H1 (cell line): Measurements from ENCODE around the gene OSBPL2. TPM values are rescaled to one million over a fixed set of nuclear protein-coding genes. Genes with fewer than 3 reads are reported as not detected.

Experiments used
- GABPA ChIP-seq: IDR thresholded peaks from 2 replicates; pipeline ENCODE4 v1.6.1; 2011; ENCODE audit warnings: mild to moderate bottlenecking, low read length, moderate library complexity, borderline replicate concordance; ENCODE audit not compliant: insufficient read depth
- SIX5 ChIP-seq: IDR thresholded peaks from 2 replicates; pipeline ENCODE4 v1.6.1; 2011; ENCODE audit warnings: mild to moderate bottlenecking, low read depth, low read length
- SRF ChIP-seq: IDR thresholded peaks from 2 replicates; pipeline ENCODE4 v1.6.1; 2011; ENCODE audit warnings: mild to moderate bottlenecking, low read depth, low read length, moderate library complexity
- TCF12 ChIP-seq: IDR thresholded peaks from 2 replicates; pipeline ENCODE4 v1.6.1; 2011; ENCODE audit warnings: low read depth, mild to moderate bottlenecking, low read length
- TEAD4 ChIP-seq: IDR thresholded peaks from 2 replicates; pipeline ENCODE4 v1.6.1; 2012; ENCODE audit warnings: low read depth, low read length, inconsistent platforms, mixed read lengths
- polyA plus RNA-seq, 7 experiments: library from polyadenylated mRNA; depleted of rRNA in 3 of 7; stranded (reverse) in 5 of 7; unstranded in 2 of 7; fragments of >200 nt in 5 of 7; fragments of 200-250 nt in 2 of 7; gene quantifications; 1 replicate in 5 of 7; 2 replicates in 1 of 7; 4 replicates in 1 of 7; pipeline versions ENCODE4 v1.2.1 to v1.2.3, GENCODE V29; 2011 to 2013; ENCODE audit warnings: missing spikeins in 2 of 7, mixed read lengths in 2 of 7
- total RNA-seq: library from RNA; stranded (reverse); fragmentation: NEBNext Ultra II Directional; extraction: Animal tissue kit (Norgen Biotek cat#: 25700); gene quantifications from 2 replicates; pipeline ENCODE4 v1.2.1, GENCODE V29; 2021
- TF ChIP-seq, protein P1 (sequence below): fragments of 300-600 bp; sonication (generic); IDR thresholded peaks from 2 replicates; pipeline ENCODE4 v1.7.1; 2012; ENCODE audit warnings: low read length, moderate library complexity, mild to moderate bottlenecking, inconsistent platforms; ENCODE audit not compliant: insufficient replicate concordance
- TF ChIP-seq, protein P2 (sequence below): IDR thresholded peaks from 2 replicates; pipeline ENCODE4 v1.6.1; 2011; ENCODE audit warnings: low read depth, mild to moderate bottlenecking, low read length; ENCODE audit not compliant: insufficient read depth

The OSBPL2 gene
- total and polyA plus RNA-seq, 2 of the 8 experiments (the other 6 are each of a cell fraction or from before 2014, with no cell fraction given): 11.7 to 42.4 TPM

DNA sequence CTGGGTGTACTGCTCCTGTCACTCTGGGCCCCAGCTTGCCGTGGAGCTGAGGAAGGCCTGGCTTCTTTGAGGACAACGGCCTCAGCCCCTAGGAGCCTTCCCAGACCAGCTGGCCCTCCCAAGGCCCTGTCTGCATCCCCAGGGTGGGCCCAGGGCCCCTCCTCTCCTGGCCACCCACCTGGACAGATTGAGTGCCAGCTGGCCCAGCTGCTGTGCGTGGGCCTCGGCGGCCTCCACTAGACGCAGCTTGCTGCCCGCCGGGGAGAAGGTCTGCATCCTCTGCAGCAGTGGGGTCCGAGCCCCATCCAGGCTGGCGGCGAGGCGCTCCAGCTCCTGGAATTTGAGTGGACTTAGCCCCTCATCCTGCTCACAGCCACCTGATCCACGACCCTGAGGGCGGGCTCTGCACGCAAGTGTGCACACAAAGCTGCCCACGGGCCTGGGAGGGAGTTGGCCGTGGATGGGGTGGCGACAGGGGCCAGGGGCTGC is 78.9 kb downstream of the OSBPL2 start (continued):
- TF ChIP-seq, protein P1, sequence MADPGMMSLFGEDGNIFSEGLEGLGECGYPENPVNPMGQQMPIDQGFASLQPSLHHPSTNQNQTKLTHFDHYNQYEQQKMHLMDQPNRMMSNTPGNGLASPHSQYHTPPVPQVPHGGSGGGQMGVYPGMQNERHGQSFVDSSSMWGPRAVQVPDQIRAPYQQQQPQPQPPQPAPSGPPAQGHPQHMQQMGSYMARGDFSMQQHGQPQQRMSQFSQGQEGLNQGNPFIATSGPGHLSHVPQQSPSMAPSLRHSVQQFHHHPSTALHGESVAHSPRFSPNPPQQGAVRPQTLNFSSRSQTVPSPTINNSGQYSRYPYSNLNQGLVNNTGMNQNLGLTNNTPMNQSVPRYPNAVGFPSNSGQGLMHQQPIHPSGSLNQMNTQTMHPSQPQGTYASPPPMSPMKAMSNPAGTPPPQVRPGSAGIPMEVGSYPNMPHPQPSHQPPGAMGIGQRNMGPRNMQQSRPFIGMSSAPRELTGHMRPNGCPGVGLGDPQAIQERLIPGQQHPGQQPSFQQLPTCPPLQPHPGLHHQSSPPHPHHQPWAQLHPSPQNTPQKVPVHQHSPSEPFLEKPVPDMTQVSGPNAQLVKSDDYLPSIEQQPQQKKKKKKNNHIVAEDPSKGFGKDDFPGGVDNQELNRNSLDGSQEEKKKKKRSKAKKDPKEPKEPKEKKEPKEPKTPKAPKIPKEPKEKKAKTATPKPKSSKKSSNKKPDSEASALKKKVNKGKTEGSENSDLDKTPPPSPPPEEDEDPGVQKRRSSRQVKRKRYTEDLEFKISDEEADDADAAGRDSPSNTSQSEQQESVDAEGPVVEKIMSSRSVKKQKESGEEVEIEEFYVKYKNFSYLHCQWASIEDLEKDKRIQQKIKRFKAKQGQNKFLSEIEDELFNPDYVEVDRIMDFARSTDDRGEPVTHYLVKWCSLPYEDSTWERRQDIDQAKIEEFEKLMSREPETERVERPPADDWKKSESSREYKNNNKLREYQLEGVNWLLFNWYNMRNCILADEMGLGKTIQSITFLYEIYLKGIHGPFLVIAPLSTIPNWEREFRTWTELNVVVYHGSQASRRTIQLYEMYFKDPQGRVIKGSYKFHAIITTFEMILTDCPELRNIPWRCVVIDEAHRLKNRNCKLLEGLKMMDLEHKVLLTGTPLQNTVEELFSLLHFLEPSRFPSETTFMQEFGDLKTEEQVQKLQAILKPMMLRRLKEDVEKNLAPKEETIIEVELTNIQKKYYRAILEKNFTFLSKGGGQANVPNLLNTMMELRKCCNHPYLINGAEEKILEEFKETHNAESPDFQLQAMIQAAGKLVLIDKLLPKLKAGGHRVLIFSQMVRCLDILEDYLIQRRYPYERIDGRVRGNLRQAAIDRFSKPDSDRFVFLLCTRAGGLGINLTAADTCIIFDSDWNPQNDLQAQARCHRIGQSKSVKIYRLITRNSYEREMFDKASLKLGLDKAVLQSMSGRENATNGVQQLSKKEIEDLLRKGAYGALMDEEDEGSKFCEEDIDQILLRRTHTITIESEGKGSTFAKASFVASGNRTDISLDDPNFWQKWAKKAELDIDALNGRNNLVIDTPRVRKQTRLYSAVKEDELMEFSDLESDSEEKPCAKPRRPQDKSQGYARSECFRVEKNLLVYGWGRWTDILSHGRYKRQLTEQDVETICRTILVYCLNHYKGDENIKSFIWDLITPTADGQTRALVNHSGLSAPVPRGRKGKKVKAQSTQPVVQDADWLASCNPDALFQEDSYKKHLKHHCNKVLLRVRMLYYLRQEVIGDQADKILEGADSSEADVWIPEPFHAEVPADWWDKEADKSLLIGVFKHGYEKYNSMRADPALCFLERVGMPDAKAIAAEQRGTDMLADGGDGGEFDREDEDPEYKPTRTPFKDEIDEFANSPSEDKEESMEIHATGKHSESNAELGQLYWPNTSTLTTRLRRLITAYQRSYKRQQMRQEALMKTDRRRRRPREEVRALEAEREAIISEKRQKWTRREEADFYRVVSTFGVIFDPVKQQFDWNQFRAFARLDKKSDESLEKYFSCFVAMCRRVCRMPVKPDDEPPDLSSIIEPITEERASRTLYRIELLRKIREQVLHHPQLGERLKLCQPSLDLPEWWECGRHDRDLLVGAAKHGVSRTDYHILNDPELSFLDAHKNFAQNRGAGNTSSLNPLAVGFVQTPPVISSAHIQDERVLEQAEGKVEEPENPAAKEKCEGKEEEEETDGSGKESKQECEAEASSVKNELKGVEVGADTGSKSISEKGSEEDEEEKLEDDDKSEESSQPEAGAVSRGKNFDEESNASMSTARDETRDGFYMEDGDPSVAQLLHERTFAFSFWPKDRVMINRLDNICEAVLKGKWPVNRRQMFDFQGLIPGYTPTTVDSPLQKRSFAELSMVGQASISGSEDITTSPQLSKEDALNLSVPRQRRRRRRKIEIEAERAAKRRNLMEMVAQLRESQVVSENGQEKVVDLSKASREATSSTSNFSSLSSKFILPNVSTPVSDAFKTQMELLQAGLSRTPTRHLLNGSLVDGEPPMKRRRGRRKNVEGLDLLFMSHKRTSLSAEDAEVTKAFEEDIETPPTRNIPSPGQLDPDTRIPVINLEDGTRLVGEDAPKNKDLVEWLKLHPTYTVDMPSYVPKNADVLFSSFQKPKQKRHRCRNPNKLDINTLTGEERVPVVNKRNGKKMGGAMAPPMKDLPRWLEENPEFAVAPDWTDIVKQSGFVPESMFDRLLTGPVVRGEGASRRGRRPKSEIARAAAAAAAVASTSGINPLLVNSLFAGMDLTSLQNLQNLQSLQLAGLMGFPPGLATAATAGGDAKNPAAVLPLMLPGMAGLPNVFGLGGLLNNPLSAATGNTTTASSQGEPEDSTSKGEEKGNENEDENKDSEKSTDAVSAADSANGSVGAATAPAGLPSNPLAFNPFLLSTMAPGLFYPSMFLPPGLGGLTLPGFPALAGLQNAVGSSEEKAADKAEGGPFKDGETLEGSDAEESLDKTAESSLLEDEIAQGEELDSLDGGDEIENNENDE: no peak
- no peak for TF ChIP-seq TEAD4
- TF ChIP-seq SRF: no peak
- no peak for TF ChIP-seq GABPA
- TF ChIP-seq TCF12: no peak
- TF ChIP-seq, protein P2, sequence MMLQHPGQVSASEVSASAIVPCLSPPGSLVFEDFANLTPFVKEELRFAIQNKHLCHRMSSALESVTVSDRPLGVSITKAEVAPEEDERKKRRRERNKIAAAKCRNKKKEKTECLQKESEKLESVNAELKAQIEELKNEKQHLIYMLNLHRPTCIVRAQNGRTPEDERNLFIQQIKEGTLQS: no peak
- no peak for TF ChIP-seq SIX5
